Heart right ventricle (tissue), 16 donors: ENCODE measurements around the gene ZNF841. TPM values are rescaled to one million over a fixed set of nuclear protein-coding genes. Genes with fewer than 3 reads are reported as not detected.
"Not testable (repeated sequence)": the region's sequence is repeated elsewhere in the genome, so short reads cannot be mapped to it uniquely, and the experiment has no call there.

ENCODE experiments used
- ATAC-seq, 8 donors: fragments of 200-7000 bp; cut with Tn5 transposase; one replicate each; pipeline ENCODE4 v1.9.1; 2020; ENCODE audit warnings: mild to moderate bottlenecking in 8 of 8, moderate library complexity in 8 of 8, moderate number of reproducible peaks in 1 of 8
- DNase-seq, 2 donors: peaks; one replicate each; pipeline ENCODE4 v3.0.0-alpha.2; 2020
- H3K27ac ChIP-seq, 10 donors: fragments of 200-600 bp; sonication (generic) in 2 of 10; one replicate each; pipeline versions ENCODE4 v1.5.0 to v1.8.0; 2020 to 2022; ENCODE audit warnings: mild to moderate bottlenecking in 3 of 10
- H3K27me3 ChIP-seq, 7 donors: fragments of 200-600 bp; one replicate each; pipeline ENCODE4 v1.8.0; 2021 to 2022; ENCODE audit warnings: mild to moderate bottlenecking in 2 of 7
- H3K36me3 ChIP-seq, 9 donors: fragments of 200-600 bp; sonication (generic) in 1 of 9; one replicate each; pipeline versions ENCODE4 v1.5.0 to v1.8.0; 2020 to 2022; ENCODE audit warnings: mild to moderate bottlenecking in 2 of 9
- H3K4me1 ChIP-seq, 9 donors: fragments of 200-600 bp; sonication (generic) in 1 of 9; one replicate each; pipeline versions ENCODE4 v1.5.0 to v1.8.0; 2020 to 2022; ENCODE audit warnings: mild to moderate bottlenecking in 4 of 9
- H3K4me3 ChIP-seq, 10 donors: fragments of 200-600 bp; sonication (generic) in 2 of 10; one replicate each; pipeline versions ENCODE4 v1.5.0 to v1.8.0; 2020 to 2022; ENCODE audit warnings: mild to moderate bottlenecking in 7 of 10, moderate library complexity in 2 of 10
- H3K9me3 ChIP-seq, 11 donors: fragments of 200-600 bp in 10 of 11; sonication (generic) in 2 of 11; one replicate each; pipeline versions ENCODE4 v1.5.0 to v1.8.0; 2013 to 2022; ENCODE audit warnings: mild to moderate bottlenecking in 2 of 11, control low read depth in 1 of 11, moderate library complexity in 1 of 11
- CTCF ChIP-seq, 9 donors: fragments of 200-600 bp; sonication (generic) in 2 of 9; IDR thresholded peaks; one replicate each; pipeline versions ENCODE4 v1.5.0 to v1.8.0; 2021 to 2022; ENCODE audit warnings: antibody characterized with exemption in 9 of 9, mild to moderate bottlenecking in 5 of 9, moderate library complexity in 1 of 9
- WGBS, 2 donors: extraction: QIAGEN DNeasy Blood & Tissue Kit; methylation state at CpG; one replicate each; pipeline ENCODE4 v1.1.7; 2013; ENCODE audit warnings: inconsistent platforms in 1 of 2; 5-methylcytosine and 5-hydroxymethylcytosine counted together
- intact Hi-C, 10 donors: fragments of 100-400 bp; cut with DNase I; formaldehyde crosslinking; loops; one replicate each; pipeline versions ENCODE4 v1.11.1 to v1.14.2; 2022
- polyA plus RNA-seq, 2 donors: library from polyadenylated mRNA; stranded (reverse); fragments of 200-250 nt; gene quantifications; one replicate each; pipeline ENCODE4 v1.2.3, GENCODE V29; 2013
- total RNA-seq, 10 donors: library from RNA; stranded (reverse); fragmentation: NEBNext Ultra II Directional in 3 of 10; extraction: Animal tissue kit (Norgen Biotek cat#: 25700) in 3 of 10; gene quantifications; one replicate each; pipeline versions ENCODE4 v1.2.1 to v1.2.4, GENCODE V29; 2021 to 2023
- donor health status: Arrhythmogenic right ventricular cardiomyopathy.
- donor health status: ischemic (EF 13 %, LVEDD 7.1; RV severe dilation, severe dysfunction).
- donor health status: healthy with polysubstance abuse.
- donor health status: DM: no; HTN: yes; CAD: no.
- donor health status: DM: no; HTN: no; CAD: no.
- donor health status: ischemic (EF 25% LVEDD 6.9; RV normal size, moderate dysfunction).
- donor health status: ischemic (EF 25% LVEDD 5.7; RV mildly dilated, moderate dysfunction).
- donor health status: healthy.
- donor health status: DM: yes; HTN: yes; CAD: no.
- donor health status: Ischemic cardiomyopathy.
- donor health status: ischemic (EF 35%, LVEDD 5.7; RV mildly dilated, moderate dysfunction).
- donor health status: nonischemic (EF 11% LVEDD 7.7; RV severe dilation, severe dysfunction).
- donor health status: DM: yes; HTN: yes; CAD: no.
- donor health status: PGD.
- donor health status: ischemic (EF 29% LVEDD 5.4; RV normal size, mild dysfunction).
- donor health status: nonischemic (EF 23%, LVEDD 6.1; RV moderate dilation, normal function).

ZNF841 gene
- total and polyA plus RNA-seq, 12 donors: 3.1 to 10.7 (median 8.7) TPM

- WGBS, 2 donors: 97 to 99% methylated on average over 5 of the region's 5 CpGs
- H3K4me1 ChIP-seq: no peaks in the 10 kb centered on the region
- H3K27me3 ChIP-seq: no peaks in the 10 kb centered on the region
- H3K36me3 ChIP-seq: peaks cover 8 to 100% (median 97%) of the 10 kb centered on the region in 9 donors
- TF ChIP-seq CTCF (IDR thresholded peaks at IDR 0.05): no peak
- intact Hi-C loops: no loop called here
- no peak overlapping the region for H3K27ac ChIP-seq
- no peak overlapping the region for H3K4me3 ChIP-seq
- peaks cover 0 to 100% (median 57%) of the 10 kb centered on the region in 11 donors for H3K9me3 ChIP-seq
- ATAC-seq: no peak
- DNase-seq: no peak
Observed at GRCh38 chr19:52070496-52070895, 25.1 kb downstream of the ZNF841 start.

- H3K4me1 ChIP-seq: no peaks in the 10 kb centered on the region
Observed at GRCh38 chr19:52069653-52070052, 25.9 kb downstream of the ZNF841 start.

GRCh38 chr19:52066258-52066863 lies 29.2 kb downstream of the ZNF841 start:
- Histone ChIP-seq H3K9me3 (peaks cover 0 to 100% (median 68%) of the 10 kb centered on the region in 11 donors), H3K4me1 (no peaks in the 10 kb centered on the region), H3K36me3 (peaks cover 8 to 100% (median 79%) of the 10 kb centered on the region in 9 donors), H3K27me3 (no peaks in the 10 kb centered on the region), H3K4me3 (no peak overlapping the region), H3K27ac (no peak overlapping the region)
- 98 to 99% methylated on average over 6 of the region's 6 CpGs for WGBS, 2 donors
- no peak for ATAC-seq
- intact Hi-C loops: no loop called here
- no peak for TF ChIP-seq CTCF (IDR thresholded peaks at IDR 0.05)
- no peak for DNase-seq

More at GRCh38 chr19:52069653-52070052, 25.9 kb downstream of the ZNF841 start:
- peaks cover 8 to 100% (median 97%) of the 10 kb centered on the region in 9 donors for H3K36me3 ChIP-seq
- intact Hi-C loops: no loop called here
- no peak overlapping the region for H3K4me3 ChIP-seq
- DNase-seq (no peak), ATAC-seq (no peak)
- no peak overlapping the region for H3K27ac ChIP-seq
- WGBS, 2 donors: 92% methylated on average over 2 of the region's 2 CpGs
- no peaks in the 10 kb centered on the region for H3K27me3 ChIP-seq
- peaks cover 0 to 100% (median 60%) of the 10 kb centered on the region in 11 donors for H3K9me3 ChIP-seq
- no peak for TF ChIP-seq CTCF (IDR thresholded peaks at IDR 0.05)

- no peak for DNase-seq
- H3K4me3 ChIP-seq: no peak overlapping the region
- H3K4me1 ChIP-seq: no peaks in the 10 kb centered on the region
- 99% methylated on average over 6 of the region's 6 CpGs for WGBS, 2 donors
- no peak for TF ChIP-seq CTCF (IDR thresholded peaks at IDR 0.05)
- peaks cover 0 to 100% (median 71%) of the 10 kb centered on the region in 11 donors for H3K9me3 ChIP-seq
- H3K27ac ChIP-seq: no peak overlapping the region
- no peak for ATAC-seq
- no peaks in the 10 kb centered on the region for H3K27me3 ChIP-seq
- intact Hi-C loops: no loop called here
- peaks cover 8 to 97% (median 70%) of the 10 kb centered on the region in 9 donors for H3K36me3 ChIP-seq
Observed at GRCh38 chr19:52065399-52065798, 30.2 kb downstream of the ZNF841 start.

GRCh38 chr19:52056480-52056879 lies 39.1 kb downstream of the ZNF841 start:
- H3K27me3 ChIP-seq, ATAC-seq, DNase-seq, H3K27ac ChIP-seq, H3K4me3 ChIP-seq, H3K4me1 ChIP-seq, intact Hi-C loops: not testable (repeated sequence)
- 98 to 99% methylated on average over 3 of the region's 3 CpGs for WGBS, 2 donors
- Histone ChIP-seq H3K36me3 (peaks cover 0 to 20% (median 0%) of the 10 kb centered on the region in 9 donors), H3K9me3 (peaks cover 0 to 100% (median 41%) of the 10 kb centered on the region in 11 donors)

GRCh38 chr19:52051736-52052135 lies 43.8 kb downstream of the ZNF841 start:
- ATAC-seq, intact Hi-C loops, DNase-seq, H3K4me3 ChIP-seq, H3K27ac ChIP-seq, H3K27me3 ChIP-seq: not testable (repeated sequence)
- Histone ChIP-seq H3K9me3 (peaks cover 0 to 69% (median 23%) of the 10 kb centered on the region in 11 donors), H3K36me3 (peaks cover 0 to 11% (median under 1%) of the 10 kb centered on the region in 9 donors), H3K4me1 (peaks cover 0 to 22% (median 11%) of the 10 kb centered on the region in 9 donors)
- WGBS, 2 donors: 46 to 100% methylated on average over 1 of the region's 1 CpG
